Thyroid gland (tissue), 4 donors: Measurements from ENCODE around the gene RPS14.

ENCODE experiments used
- POLR2A ChIP-seq, 2 donors: fragments of 450-650 bp; IDR thresholded peaks; one replicate each; pipeline ENCODE4 v1.6.1; 2017; ENCODE audit warnings: antibody characterized with exemption in 2 of 2, mild to moderate bottlenecking in 2 of 2, moderate library complexity in 1 of 2
- TF ChIP-seq, protein P1 (sequence below), 6 experiments: fragments of 200-600 bp in 3 of 6; fragments of 450-650 bp in 3 of 6; sonication (generic) in 3 of 6; IDR thresholded peaks; one replicate each; pipeline ENCODE4 v1.5.1; 2016 to 2019; ENCODE audit warnings: antibody characterized with exemption in 6 of 6, mild to moderate bottlenecking in 2 of 6, inconsistent platforms in 1 of 6, moderate library complexity in 1 of 6

DNA sequence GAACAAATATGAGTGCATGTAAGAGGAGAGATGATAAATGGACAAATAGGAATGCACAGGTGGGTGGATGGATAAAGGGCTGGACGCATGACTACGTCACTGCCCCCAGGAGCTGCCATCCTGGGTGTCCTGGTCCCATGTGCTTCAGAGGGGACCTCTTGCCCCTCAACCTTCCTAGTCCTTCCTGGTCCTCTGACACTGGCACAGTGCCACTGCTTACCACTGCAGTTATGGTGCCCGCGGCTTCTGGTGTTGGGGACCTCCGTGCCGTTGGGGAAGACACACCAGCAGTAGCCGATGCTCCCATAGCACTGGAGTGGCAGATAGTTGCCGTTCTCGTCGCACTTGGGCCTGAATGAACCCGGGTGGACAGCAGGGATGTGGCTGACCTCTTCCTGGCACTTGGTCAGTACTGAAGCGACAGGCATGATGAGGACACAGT lies 46.6 kb downstream of the RPS14 start:
- TF ChIP-seq POLR2A (IDR thresholded peaks at IDR 0.05) = no peak
- TF ChIP-seq, protein P1, sequence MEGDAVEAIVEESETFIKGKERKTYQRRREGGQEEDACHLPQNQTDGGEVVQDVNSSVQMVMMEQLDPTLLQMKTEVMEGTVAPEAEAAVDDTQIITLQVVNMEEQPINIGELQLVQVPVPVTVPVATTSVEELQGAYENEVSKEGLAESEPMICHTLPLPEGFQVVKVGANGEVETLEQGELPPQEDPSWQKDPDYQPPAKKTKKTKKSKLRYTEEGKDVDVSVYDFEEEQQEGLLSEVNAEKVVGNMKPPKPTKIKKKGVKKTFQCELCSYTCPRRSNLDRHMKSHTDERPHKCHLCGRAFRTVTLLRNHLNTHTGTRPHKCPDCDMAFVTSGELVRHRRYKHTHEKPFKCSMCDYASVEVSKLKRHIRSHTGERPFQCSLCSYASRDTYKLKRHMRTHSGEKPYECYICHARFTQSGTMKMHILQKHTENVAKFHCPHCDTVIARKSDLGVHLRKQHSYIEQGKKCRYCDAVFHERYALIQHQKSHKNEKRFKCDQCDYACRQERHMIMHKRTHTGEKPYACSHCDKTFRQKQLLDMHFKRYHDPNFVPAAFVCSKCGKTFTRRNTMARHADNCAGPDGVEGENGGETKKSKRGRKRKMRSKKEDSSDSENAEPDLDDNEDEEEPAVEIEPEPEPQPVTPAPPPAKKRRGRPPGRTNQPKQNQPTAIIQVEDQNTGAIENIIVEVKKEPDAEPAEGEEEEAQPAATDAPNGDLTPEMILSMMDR (IDR thresholded peaks at IDR 0.05) = no peak
